Measurements from ENCODE around the gene PARP12.

- TF ChIP-seq KDM5B (CRISPR knock-in tag; IDR thresholded peaks at IDR 0.05; ENCODE audit: borderline replicate concordance) (no peak), FOXA3 (CRISPR knock-in tag; IDR thresholded peaks at IDR 0.05) (peak; percentile 65), CTCF (CRISPR knock-in tag; IDR thresholded peaks at IDR 0.05) (no peak), JUND (CRISPR knock-in tag; IDR thresholded peaks at IDR 0.05) (no peak), REL (CRISPR knock-in tag; conservative IDR thresholded peaks at IDR 0.05) (no peak), ZSCAN20 (CRISPR knock-in tag; IDR thresholded peaks at IDR 0.05; ENCODE audit: borderline replicate concordance) (no peak), FOXO4 (CRISPR knock-in tag; conservative IDR thresholded peaks at IDR 0.05) (no peak), ZNF407 (CRISPR knock-in tag; IDR thresholded peaks at IDR 0.05; ENCODE audit: not compliant biosample characterization) (no peak), EEA1 (CRISPR knock-in tag; IDR thresholded peaks at IDR 0.05; ENCODE audit: borderline replicate concordance) (no peak), CHD4 (IDR thresholded peaks at IDR 0.05; ENCODE audit: borderline replicate concordance, low read length) (no peak), ZNF644 (CRISPR knock-in tag; IDR thresholded peaks at IDR 0.05; ENCODE audit: low read depth) (no peak)
These were observed 71.5 kb downstream of the PARP12 start for GRCh38 chr7:139991269-139991666.
